Neural cell (in vitro differentiated cells): ENCODE measurements around the gene UNC5B. TPM values are rescaled to one million over a fixed set of nuclear protein-coding genes. Genes with fewer than 3 reads are reported as not detected.

Source experiments
- H2AFZ ChIP-seq: fragments of 200-600, 300-800 bp; sonication (generic), shearing (Covaris generic); 2 replicates; pipeline ENCODE4 v1.6.0; 2014; ENCODE audit warnings: low read depth, mild to moderate bottlenecking, antibody characterized with exemption, low read length, moderate library complexity
- H3F3A ChIP-seq: fragments of 200-600 bp; shearing (Covaris generic); 2 replicates; pipeline ENCODE4 v1.6.1; 2016; ENCODE audit warnings: mild to moderate bottlenecking, moderate library complexity, mixed read lengths, antibody characterized with exemption, low read length; ENCODE audit not compliant: insufficient read depth, poor library complexity, severe bottlenecking
- H3K27ac ChIP-seq: fragments of 200-600, 300-800 bp; sonication (generic), shearing (Covaris generic); 2 replicates; pipeline ENCODE4 v1.5.1; 2014; ENCODE audit warnings: mild to moderate bottlenecking, low read length, moderate library complexity
- H3K27me3 ChIP-seq: fragments of 300-800, 200-600 bp; sonication (generic), shearing (Covaris generic); 2 replicates; pipeline ENCODE4 v1.6.0; 2014; ENCODE audit warnings: mild to moderate bottlenecking, low read depth, low read length, moderate library complexity; ENCODE audit not compliant: insufficient read depth
- H3K36me3 ChIP-seq: fragments of 300-800, 200-600 bp; sonication (generic), shearing (Covaris generic); 2 replicates; pipeline ENCODE4 v1.5.1; 2014; ENCODE audit warnings: mild to moderate bottlenecking, antibody characterized with exemption, low read length, moderate library complexity; ENCODE audit not compliant: insufficient read depth
- H3K4me2 ChIP-seq: fragments of 300-800, 200-600 bp; sonication (generic), shearing (Covaris generic); 2 replicates; pipeline ENCODE4 v1.6.0; 2014; ENCODE audit warnings: mild to moderate bottlenecking, low read length
- H3K4me3 ChIP-seq: fragments of 300-800, 200-600 bp; sonication (generic), shearing (Covaris generic); 2 replicates; pipeline ENCODE4 v1.5.1; 2014; ENCODE audit warnings: mild to moderate bottlenecking, low read length, moderate library complexity
- H3K79me2 ChIP-seq: fragments of 200-600 bp; shearing (Covaris generic); replicated peaks from 2 replicates; pipeline ENCODE4 v1.6.0; 2014; ENCODE audit warnings: mild to moderate bottlenecking, low read length, moderate library complexity; ENCODE audit not compliant: insufficient read depth
- H3K9ac ChIP-seq: fragments of 300-800, 200-600 bp; sonication (generic), shearing (Covaris generic); 2 replicates; pipeline ENCODE4 v1.6.1; 2016; ENCODE audit warnings: mild to moderate bottlenecking, low read length, mixed read lengths
- H3K9me2 ChIP-seq: fragments of 200-600 bp; shearing (Covaris generic); 2 replicates; pipeline ENCODE4 v1.6.1; 2016; ENCODE audit warnings: mild to moderate bottlenecking, low read length, mixed read lengths; ENCODE audit not compliant: insufficient read depth
- H3K9me3 ChIP-seq: fragments of 200-600, 300-800 bp; sonication (generic), shearing (Covaris generic); 2 replicates; pipeline ENCODE4 v1.6.1; 2016; ENCODE audit warnings: mild to moderate bottlenecking, mixed run types, low read length, moderate library complexity, mixed read lengths
- H4K20me1 ChIP-seq: fragments of 200-600 bp; shearing (Covaris generic); 2 replicates; pipeline ENCODE4 v1.6.1; 2016; ENCODE audit warnings: mild to moderate bottlenecking, mixed run types; ENCODE audit not compliant: insufficient read depth
- CTCF ChIP-seq: fragments of 450-650 bp; IDR thresholded peaks from 2 replicates; pipeline ENCODE4 v1.5.1; 2014; ENCODE audit warnings: antibody characterized with exemption, mild to moderate bottlenecking, moderate library complexity; ENCODE audit not compliant: poor library complexity, severe bottlenecking
- EP300 ChIP-seq: fragments of 450-650 bp; conservative IDR thresholded peaks from 2 replicates; pipeline ENCODE4 v1.6.1; 2014; ENCODE audit warnings: antibody characterized with exemption, mild to moderate bottlenecking, moderate library complexity; ENCODE audit not compliant: poor library complexity, severe bottlenecking
- EZH2 ChIP-seq: fragments of 200-600, 300-800 bp; shearing (Covaris generic), sonication (generic); IDR thresholded peaks from 2 replicates; pipeline ENCODE4 v1.6.1; 2014; ENCODE audit warnings: antibody characterized with exemption, low read length, borderline replicate concordance, mild to moderate bottlenecking; ENCODE audit not compliant: insufficient read depth, poor library complexity, severe bottlenecking
- MXI1 ChIP-seq: fragments of 450-650 bp; conservative IDR thresholded peaks from 2 replicates; pipeline ENCODE4 v1.6.1; 2014; ENCODE audit warnings: antibody characterized with exemption, mild to moderate bottlenecking; ENCODE audit not compliant: poor library complexity, severe bottlenecking
- RAD21 ChIP-seq: fragments of 450-650 bp; conservative IDR thresholded peaks from 2 replicates; pipeline ENCODE4 v1.6.1; 2014; ENCODE audit warnings: antibody characterized with exemption, mild to moderate bottlenecking, moderate library complexity
- REST ChIP-seq: IDR thresholded peaks from 2 replicates; pipeline ENCODE4 v1.6.1; 2012; ENCODE audit warnings: borderline replicate concordance
- SMC3 ChIP-seq: fragments of 450-650 bp; conservative IDR thresholded peaks from 2 replicates; pipeline ENCODE4 v1.6.1; 2014; ENCODE audit warnings: antibody characterized with exemption, mild to moderate bottlenecking, moderate library complexity; ENCODE audit not compliant: poor library complexity
- TAF1 ChIP-seq: IDR thresholded peaks from 2 replicates; pipeline ENCODE4 v1.6.1; 2012; ENCODE audit warnings: low read depth
- polyA minus RNA-seq: library from RNA; depleted of rRNA, polyadenylated mRNA; stranded (reverse); fragments of >200 nt; gene quantifications from 2 replicates; pipeline ENCODE4 v1.2.3, GENCODE V29; 2014
- polyA plus RNA-seq: library from polyadenylated mRNA; depleted of rRNA; stranded (reverse); fragments of >200 nt; gene quantifications from 2 replicates; pipeline ENCODE4 v1.2.3, GENCODE V29; 2014

The UNC5B gene
- polyA plus RNA-seq: 1.8 and 2.0 TPM in 2 replicates
- 1.9 TPM in 2 replicates for polyA minus RNA-seq

- no peaks in the 10 kb centered on the region for H3K79me2 ChIP-seq
- no peaks in the 10 kb centered on the region for H3K9me2 ChIP-seq
- H3F3A ChIP-seq: peaks cover 7% of the 10 kb centered on the region
- H3K9ac ChIP-seq: peak within 1 kb of the TSS; percentile 55
- H3K27me3 ChIP-seq: peaks cover 54% of the 10 kb centered on the region
- peak within 1 kb of the TSS; percentile 84 for H3K4me2 ChIP-seq
- no peaks in the 10 kb centered on the region for H3K36me3 ChIP-seq
- no peak within 1 kb of the TSS for H3K27ac ChIP-seq
- TF ChIP-seq CTCF: peak; percentile 90
- peak; percentile 68 for TF ChIP-seq SMC3
- TF ChIP-seq TAF1: no peak
- TF ChIP-seq EP300: peak; percentile 24
- TF ChIP-seq MXI1: peak; percentile 67
- peak; percentile 66 for TF ChIP-seq RAD21
- H4K20me1 ChIP-seq: no peaks in the 10 kb centered on the region
- peak within 1 kb of the TSS; percentile 42 for H2AFZ ChIP-seq
- peak within 1 kb of the TSS; percentile 84 for H3K4me3 ChIP-seq
- no peaks in the 10 kb centered on the region for H3K9me3 ChIP-seq
These were observed at the start of gene UNC5B for GRCh38 chr10:71212318-71213126. Gene UNC5B, plus strand, starts transcription at chr10:71212570. Its CDS starts 416 bp downstream, at chr10:71212986.

GRCh38 chr10:71173466-71173865, 38.9 kb upstream of the UNC5B start:
- Histone ChIP-seq H3K36me3 (no peaks in the 10 kb centered on the region), H3K4me2 (no peak overlapping the region), H3K9me2 (no peaks in the 10 kb centered on the region), H3K79me2 (no peaks in the 10 kb centered on the region), H3K9me3 (no peaks in the 10 kb centered on the region), H4K20me1 (no peaks in the 10 kb centered on the region), H3K4me3 (no peak overlapping the region), H3K27ac (no peak overlapping the region), H3F3A (no peaks in the 10 kb centered on the region), H2AFZ (no peak overlapping the region), H3K27me3 (no peaks in the 10 kb centered on the region), H3K9ac (no peak overlapping the region)
- TF ChIP-seq SMC3 (no peak), MXI1 (no peak), REST (no peak), EZH2 (no peak), CTCF (no peak), EP300 (no peak)
